Hippocampal formation (tissue), 2 donors: Measurements from ENCODE around the gene TMA7B.

Experiments used
- DNase-seq, 2 donors: peaks; one replicate each; lab custom pipeline; 2025; lab: John Stamatoyannopoulos, UW

Gene TMA7B

DNA sequence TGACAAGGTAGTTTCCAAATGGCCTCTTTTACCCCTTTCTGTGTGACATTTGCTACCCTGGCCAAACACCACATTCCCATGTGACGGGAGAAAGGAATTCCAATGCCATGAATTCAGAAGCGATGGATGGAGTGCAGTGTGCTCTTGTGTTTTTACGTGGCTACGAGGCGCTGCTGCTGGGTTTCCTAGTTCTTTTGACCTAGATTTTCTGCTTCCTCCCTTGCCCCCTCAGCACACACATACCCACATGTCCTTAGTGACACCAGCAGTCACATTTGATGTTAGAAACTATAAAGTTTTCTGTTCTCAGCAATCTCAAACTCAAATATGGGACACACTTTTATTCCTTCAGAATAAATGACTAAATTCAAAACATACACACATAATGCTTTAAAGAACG, 7.8 kb upstream of the TMA7B start:
- no peak for DNase-seq

DNA sequence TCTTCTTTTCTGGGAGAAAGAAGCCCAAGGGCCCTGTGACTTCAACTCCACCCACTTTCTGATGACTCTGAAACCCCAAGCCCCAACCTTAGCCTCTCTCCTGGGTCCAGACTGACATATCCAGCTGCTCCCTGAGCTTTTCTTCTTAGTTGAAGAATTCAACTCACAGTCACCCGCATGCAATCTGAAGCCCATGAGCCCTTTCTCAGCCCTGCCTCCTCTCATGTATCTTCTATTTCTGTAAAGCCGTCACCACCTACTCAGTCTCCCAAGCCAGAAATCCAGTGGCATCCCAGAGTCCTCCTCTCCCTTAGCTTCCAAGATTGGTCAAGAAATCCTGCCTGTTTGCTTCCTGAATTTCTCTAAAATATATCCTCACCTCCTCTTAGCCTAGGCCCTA, 7.1 kb upstream of the TMA7B start:
- DNase-seq: no peak

DNA sequence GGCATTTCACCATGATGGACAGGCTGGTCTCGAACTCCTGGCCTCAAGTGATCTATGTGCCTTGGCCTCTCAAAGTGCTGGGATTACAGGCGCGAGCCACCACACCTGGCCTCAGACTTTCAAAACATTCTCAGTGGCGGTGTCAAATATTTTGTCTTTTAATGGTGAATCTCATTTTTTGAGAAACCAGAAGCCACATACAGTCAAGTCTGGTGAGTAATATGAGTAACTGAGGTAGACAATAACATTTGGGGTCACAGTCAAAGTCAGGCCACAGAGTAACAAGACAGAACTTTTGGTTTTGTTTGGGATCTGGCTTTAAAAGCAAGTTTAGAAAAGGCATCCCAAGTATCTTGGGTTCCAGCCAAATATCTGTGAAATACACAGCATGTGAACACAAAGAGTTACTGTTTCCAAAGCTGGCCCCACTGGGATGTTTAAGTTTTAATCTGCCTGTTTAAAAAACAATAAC, 5.6 kb upstream of the TMA7B start:
- DNase-seq: no peak

DNA sequence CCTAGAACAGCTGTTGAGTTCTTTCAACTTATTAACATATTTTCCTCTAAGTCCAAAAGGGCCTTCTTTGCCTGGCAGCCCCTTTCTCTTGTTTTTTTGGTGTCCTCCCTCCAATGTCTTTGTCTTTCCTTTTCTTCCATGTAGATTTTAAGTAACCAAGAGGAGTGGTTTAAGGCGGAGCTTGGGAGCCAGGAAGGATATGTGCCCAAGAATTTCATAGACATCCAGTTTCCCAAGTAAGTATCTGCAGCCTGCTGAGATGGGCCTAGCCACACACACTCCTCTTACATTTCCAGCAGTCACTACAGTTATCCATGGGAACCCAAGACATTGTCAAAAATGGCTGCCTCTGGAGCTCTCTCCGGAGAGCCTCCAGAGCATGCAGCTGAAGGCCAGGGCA, 4.5 kb upstream of the TMA7B start:
- no peak for DNase-seq

DNA sequence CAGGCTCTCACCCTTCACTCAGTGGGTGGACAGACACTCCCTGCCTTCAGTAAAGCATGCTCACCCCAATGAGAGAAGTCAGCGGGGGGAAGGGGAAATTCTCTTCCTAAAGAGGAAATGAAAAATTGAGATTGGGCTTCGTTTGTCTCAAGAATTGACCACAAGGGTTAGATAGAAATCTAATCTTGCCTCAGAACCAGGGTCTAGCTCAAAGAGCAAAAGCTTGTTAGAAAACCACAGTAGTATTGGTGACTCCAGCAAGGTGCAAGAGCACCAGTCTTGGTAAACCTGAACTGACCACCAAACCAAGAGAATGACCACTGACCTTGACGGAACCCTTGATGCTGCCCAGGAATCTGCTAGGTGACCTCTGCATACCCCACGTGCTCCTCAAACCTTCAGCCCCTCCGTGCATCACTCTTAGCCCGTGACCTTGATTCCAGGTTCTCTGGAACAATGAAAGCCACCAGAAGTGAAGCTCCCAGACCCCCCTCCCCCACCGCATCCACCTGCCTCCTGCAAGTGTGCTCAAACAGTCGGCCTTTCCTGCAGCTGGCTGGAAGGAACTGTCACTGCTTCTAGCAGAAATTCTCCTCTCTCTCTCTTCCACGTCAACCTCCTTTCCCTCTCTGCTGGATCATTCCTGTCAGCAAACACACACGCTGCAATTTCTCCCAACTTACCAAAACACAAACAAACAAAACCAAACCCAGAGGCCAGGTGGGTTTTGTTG, 3.1 kb upstream of the TMA7B start:
- DNase-seq: no peak

DNA sequence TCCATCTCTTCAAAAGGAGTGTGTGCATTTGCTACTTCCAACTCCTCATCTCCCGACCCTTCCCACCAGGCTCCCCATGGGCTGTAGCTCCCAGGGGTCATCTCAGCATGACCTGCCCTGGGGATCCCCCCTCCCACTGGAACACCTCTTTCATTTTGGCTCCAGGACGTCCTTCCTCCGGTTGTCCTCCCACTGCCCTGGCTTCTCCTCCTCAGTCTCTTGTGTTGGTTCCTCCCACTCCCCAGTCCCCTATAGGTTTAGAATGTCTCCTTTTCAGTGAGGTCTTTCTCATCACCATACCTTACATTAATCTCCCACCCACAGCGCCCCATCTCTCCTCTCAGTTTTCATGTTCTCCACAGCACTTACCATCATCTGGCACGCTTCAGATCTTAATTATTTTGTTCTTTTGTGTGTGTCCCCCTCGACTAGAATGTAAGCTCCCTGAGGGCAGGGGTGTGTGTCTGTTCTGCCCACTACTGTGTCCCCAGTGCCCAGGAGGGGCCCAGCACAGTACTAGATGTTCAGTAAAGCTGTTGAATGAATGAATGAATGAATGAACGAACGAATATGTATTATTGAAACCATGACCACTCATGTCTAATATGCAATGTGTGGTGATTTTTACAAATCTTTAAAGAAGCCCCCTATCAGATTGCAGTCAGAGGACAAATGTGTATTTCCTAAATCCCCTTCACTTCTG, 2.0 kb upstream of the TMA7B start:
- DNase-seq: no peak

DNA sequence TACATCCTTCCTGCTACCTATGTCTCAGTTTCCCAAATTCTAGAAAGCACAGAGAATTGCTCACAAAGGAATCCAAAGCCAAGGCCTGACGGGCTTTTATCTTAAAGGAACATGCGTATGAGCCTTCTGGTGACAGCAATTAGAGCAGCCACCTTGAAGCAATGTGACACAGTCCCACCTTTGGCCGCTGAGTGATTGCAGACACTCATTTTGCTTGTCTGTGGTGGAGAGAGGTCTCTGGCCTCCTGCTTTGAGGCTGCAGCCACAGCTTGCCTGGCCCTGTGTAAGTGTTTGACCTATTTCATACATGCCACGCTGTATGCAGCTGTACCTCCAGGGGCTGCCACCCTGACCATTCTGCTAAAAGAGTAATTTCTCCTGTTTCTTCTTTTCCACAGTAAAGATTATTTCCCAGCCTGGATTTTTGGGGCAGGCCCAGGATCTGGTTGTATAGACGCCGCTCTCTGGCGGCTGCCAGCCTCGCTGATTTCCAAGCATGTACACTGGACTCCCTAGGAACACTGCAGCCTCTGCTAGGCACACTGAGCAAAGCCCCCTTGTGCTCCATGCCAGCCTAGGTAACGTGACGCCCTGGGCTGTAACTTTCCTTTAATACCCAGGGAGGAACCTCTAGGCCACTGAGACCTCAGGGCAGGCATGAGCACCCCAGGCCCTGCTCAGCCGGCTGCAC, 1.1 kb upstream of the TMA7B start:
- no peak for DNase-seq

DNA sequence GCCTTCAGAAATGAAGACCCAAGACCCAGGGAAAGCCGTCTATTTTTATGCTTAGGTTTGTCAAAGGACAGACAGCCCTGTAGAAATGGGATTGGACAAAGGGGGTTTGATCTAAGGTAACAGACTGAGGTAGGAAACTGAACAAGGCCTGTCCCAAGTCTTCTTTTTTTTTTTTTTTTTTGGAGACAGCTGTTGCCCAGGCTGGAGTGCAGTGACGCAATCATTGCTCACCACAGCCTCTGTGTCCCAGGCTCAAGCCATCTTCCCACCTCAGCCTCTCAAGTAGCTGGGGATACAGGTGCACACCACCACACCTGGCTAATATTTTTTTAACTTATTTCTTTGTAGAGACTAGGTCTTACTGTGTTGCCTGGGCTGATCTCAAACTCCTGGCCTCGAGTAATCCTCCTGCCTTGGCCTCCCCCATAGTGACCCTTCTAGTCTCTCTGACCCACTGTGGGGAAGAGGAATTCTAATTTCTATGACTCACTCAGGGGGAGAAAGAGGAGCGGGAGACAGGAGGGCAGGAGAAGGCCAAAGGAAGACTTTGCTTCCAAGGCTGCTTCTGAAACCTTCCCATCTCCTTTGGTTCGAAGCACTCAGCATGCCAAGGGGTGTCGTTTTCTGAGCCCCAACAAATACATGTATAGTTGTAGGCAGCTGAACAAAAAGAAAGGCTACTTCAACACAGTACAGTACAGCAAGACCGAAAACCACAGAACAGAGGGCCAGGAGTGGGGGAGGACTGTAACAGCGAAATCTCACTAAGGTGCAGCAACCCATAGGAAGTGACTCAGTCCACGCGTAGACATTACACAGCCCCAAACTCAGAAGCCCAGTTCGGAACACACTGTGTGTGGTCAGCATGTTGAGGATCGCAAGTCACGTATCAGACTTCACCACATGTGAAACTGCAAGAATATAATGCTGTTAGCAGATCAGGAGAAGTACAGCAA, 872 bp downstream of the TMA7B start:
- DNase-seq: no peak

DNA sequence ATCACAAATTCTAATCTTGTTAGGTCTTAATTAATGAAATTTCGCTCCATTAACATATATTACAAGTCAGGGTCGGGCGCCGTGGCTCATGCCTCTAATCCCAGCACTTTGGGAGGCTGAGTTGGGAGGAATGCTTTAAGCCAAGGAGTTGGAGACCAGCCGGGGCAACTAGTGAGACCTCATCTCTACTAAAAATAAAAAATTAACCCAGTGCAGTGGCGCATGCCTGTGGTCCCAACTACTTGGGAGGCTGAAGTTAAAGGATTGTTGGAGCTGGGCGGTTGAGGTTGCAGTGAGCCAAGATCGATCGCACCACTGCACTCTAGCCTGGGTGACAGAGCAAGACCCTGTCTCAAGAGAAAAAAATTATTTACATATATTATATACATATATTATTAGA, 1.9 kb downstream of the TMA7B start:
- no peak for DNase-seq

DNA sequence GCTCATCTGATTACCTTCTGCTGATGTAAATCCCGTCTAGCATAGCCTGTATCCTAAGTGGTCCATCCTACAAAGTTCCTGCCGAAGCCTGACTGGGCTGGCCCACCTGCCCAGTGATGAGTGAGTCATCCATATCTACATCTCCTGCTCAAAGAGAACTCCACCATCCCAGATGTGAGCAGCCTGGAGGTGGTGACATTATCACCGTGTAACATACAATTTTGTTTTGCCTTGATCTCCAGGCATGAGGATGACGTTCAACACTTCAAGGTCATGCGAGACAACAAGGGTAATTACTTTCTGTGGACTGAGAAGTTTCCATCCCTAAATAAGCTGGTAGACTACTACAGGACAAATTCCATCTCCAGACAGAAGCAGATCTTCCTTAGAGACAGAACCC, 5.6 kb downstream of the TMA7B start:
- DNase-seq: no peak

DNA sequence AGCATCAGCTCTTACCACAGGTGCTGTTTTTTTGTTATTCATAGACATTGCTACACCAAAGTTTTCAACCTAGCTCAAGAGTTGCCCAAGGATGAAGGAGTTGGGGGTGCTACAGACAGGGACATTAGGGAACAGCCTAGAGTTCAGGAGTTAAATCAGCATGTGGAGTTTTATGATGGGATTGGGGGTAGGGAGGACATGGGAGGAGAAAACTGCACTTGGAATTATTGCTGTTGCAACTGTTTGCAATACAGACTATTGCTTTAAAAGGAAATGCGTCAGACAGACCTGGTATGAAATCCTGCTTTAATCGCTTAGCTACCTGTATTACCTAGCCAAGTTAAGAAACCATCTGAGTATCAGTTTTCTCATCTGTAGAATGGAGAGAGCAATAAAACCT, 6.3 kb downstream of the TMA7B start:
- DNase-seq: no peak

DNA sequence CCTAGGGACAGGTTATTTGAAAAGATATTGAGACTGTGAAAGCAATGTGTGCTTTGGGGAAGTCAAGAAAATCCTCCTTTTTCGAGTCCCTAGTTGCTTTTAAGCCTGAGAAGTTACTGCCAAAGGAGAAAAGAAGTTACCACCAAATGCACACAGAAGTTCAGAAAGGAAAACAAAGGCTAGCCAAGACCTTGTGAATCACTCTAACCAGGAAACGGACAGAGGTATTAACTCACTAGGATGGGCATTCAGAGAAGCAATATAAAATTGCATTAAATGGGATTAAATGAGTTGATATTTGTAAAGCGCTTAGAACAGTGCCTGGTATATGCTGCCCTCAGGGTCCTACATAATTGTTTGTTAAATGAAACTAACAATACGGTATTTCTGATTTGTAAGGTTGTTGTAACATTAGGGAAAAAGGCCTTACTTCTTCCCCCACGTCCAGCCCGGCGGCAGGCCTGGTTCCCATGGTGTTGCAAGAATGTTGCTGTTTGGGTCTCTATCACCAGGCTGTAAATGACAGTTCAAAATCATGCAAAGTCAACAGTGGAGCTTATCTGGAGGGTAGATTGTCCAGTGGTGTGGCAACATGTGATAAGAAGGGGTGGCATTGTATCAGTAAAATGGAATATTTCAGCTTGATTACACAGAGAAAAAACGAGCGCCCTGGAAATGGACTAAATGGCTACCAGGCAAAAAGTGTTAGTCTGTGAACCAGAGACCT, 7.1 kb downstream of the TMA7B start:
- no peak for DNase-seq

DNA sequence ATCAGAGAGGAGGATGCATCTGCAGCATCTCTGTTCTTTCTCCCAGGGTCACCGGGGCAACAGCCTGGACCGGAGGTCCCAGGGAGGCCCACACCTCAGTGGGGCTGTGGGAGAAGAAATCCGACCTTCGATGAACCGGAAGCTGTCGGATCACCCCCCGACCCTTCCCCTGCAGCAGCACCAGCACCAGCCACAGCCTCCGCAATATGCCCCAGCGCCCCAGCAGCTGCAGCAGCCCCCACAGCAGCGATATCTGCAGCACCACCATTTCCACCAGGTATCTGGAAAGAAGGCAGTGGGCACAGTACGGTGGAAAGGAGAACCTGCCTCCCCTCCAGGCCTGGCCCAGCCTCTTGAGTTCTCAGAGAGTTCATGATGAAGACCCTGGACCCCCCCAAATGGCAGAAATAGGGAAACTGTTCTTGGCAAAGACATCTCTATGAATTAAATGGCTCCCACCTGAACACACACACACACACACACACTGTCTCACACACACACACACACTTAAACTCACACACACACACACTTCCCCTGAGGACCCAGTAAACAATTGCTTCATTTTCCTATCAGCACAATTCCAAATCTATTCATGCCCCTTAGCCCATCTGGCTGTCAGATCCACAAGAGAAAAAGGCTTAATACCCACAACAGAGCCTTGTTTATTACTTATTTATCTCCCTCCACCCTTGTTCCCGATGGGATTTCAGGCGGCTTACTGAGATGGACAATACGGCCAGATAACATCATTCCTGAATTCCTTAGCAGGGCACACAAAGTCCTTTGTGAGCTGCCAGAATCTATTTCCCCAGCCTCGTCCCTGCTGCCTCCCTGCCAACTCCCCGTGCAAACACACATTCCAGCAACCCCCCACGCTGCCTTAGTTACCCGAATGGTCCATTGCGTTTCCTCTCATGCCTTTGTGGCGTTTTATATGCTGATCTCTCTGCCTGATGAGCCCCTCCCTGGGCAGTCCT, 8.1 kb downstream of the TMA7B start:
- DNase-seq: no peak

DNA sequence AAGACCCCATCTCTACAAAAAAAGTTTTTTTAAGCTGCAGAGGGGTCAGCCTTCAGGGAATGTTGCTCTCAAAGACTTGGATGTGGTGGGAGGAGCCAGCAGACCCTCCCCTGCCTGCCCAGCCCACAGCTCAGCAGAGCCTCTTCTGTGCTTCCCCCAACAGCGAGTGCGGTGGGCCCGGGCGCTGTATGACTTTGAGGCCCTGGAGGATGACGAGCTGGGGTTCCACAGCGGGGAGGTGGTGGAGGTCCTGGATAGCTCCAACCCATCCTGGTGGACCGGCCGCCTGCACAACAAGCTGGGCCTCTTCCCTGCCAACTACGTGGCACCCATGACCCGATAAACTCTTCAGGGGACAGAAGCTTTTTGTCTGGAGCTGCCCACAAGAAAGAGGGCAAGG, 10.5 kb downstream of the TMA7B start:
- DNase-seq: no peak

DNA sequence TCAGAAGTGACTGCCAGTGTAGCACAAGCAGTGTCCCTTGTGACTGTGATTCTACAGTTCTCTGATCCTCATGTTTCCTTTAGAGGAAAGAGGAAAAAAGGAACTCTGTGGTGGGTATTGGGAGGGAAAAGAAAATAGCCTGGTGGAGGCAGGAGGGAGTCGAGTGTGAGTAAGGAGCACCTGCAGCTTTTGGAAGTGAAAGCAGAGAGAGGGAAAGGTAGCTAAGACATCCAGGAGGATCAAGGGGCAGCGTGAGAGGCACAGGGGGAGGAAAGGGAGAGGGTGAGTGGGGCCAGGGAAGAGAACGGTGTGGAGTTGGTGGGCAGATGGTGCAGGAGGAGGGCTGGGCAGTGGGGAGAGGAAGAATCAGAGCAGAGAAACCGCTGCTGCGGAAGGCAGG, 12.4 kb downstream of the TMA7B start:
- DNase-seq: no peak

DNA sequence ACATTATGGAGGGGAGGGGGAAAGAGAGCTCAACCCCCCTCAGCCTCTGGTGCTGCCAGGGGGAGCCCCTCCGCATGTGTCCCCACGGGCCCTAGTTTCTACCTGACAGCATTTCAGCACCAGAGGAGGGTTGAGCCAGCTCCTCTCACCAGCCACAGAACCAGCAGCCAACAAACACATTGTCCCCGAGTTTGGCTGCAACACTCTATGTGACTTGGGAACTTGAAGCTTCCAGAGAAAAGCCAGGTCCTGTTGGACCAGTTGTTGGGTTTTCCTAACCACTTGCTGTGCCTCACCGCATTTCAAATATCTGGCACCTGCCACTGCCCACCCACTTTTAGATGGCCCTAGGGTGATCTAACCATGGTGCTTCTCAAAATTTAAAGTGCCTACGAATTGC, 13.5 kb downstream of the TMA7B start:
- DNase-seq: no peak

DNA sequence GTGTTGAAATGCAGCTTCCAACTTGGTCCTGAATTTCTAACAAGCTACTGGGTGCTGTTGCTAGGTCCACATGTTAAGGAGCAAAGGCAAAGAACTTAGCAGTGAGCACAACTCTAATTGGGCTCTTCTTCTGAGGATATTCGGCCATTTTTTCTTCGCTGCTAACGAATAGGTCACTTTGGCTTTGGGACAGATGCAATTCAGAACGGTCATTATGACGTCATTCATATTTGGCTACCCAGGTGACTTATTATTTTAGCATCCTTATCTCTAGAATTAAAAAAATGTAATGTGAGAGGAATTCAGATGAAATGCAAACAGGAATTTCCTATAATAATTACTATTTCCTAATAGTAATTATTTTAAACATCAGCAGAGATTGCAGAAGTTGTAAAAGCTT, 13.9 kb downstream of the TMA7B start:
- no peak for DNase-seq

DNA sequence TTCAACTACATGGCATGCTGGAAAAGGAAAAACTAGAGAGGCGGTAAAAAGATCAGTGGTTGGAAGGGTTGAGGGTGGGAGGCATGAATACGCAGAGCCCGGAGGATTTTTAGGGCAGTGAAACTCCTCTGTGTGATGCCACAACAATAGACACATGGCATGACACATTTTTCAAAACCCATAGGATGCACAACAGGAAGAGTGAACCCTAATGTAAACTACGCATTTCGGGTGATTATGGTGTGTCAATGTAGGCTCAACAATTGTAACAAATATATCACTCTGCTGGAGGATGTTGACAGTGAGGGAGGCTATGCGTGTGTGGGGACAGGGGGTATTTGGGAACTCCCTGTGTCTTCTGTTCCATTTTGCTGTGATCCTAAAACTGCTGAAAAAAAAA, 18.9 kb downstream of the TMA7B start:
- DNase-seq: no peak

DNA sequence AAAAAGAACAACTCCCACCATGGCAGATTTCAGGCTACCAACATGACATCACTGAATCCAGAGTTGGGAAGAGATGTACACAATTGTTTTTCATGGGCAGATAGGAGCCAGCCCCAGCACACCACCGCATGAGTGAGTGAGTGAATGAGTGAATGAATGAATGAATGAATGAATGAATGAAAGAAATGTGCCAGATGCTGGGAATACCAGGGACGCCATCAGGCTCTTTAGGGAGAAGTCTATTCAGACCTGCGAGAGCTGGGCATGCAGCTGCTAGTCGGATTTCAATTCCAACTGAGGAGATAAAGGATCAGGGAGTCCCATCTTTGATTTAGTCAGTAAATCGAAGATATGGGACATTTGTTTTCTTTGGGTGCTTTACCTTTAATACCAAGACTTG, 19.3 kb downstream of the TMA7B start:
- no peak for DNase-seq

DNA sequence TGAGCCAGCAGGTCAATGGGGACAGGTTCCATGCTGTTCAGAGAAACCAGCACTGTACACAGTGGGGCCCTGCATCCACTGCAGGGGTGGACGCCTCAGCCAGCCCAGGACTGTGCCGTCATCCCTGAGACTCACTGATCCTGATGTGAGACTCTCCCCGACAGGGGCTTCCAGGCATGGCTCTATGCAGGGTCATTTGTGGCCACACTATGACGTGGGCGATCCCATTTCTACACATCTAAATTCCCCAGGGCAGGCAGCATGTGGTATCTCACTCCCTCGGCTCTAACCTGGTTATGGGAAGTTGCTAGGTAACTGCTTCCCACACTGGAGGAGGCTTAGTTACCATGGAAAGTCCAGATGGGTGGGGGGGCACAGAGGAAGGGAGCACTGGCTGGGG, 20.4 kb downstream of the TMA7B start:
- no peak for DNase-seq
